Inflammatory macrophage treated with lipopolysaccharide for 4 hours (primary cell): Measurements from ENCODE around the gene EYA2.
"Not testable (repeated sequence)": the region's sequence is repeated elsewhere in the genome, so short reads cannot be mapped to it uniquely, and the experiment has no call there.

ENCODE experiments used
- DNase-seq: peaks from one replicate; pipeline ENCODE4 v3.0.0-alpha.2; 2020

EYA2 gene

DNA sequence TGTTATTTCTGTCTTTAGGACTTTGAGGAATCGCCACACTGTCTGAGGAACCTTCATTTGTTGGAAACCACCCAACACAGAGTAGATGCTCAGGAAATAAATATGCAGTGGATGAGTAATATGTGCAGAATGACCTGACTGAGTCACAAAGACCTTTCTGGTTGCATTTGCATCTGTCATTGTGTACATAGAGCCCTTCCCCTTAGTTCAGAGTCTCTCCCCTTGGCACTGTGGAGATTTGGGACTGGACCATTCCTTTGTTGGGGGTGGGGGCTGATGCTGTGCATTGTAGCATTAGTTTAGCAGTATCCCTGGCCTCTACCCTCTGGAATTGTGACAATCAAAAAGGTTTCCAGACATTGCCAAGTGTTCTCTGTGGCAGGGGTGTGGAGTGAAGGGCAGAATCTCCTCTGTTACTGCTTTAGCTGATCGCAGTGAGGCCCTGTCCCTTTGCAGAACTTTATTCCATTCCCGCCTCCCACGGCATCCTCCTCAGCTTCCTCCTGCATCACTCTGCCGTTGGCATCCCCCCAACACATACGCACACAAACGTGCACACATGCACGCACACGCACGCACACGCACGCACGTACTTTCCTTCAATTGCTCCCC, 64.5 kb downstream of the EYA2 start:
- no peak for DNase-seq

DNA sequence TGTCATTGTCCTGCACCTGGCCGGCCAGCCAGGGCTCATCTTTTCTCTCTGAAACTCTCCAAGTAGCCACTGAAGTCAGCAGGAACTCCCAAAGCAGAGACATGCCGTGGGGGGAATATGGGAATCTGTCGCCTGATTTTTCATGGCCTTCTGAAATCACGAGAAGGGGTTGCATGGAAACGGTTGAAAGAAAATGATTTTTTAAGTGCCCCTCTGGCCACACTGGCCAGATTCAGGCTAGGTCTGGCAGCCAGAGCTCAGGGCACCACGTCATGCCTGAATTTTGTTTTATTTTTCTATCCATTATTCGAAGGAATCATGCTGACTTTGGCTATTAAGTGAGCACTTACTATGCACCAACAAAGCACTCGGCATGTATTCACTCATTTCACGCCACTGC, 65.2 kb downstream of the EYA2 start:
- DNase-seq: no peak

DNA sequence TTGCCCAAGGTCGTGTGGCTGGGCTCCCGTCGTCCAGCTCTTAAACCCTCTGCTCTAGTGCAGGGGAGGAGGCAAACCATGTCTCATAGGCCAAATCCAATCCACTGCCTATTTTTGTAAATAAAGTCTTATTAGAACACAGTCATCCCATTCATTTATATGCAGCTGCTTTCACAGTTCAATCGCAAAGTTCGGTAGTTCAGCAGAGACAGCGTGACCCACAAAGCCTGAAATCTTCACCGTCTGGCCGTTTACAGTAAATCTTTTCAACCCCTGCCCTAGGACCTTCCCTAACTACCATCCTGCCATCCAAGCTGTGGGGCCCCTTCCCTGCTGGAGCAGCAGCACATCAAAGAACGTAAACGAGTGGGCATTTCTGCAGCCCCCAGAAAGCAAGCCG, 65.9 kb downstream of the EYA2 start:
- no peak for DNase-seq

DNA sequence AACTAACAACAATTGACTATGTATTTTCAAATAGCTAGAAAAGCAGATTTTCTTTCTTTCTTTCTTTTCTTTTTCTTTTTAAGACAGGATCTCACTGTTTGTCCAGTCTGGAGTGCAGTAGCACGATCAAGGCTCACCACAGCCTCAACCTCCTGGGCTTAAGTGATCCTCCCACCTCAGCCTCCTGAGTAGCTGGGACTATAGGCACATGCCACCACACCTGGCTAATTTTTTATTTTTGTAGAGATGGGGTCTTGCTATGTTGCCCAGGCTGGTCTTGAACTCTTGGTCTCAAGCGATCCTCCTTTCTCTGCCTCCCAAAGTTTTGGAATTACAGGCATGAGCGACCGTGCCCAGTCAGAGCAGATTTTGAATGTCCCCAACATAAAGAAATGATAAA, 67.3 kb downstream of the EYA2 start:
- DNase-seq: not testable (repeated sequence)

DNA sequence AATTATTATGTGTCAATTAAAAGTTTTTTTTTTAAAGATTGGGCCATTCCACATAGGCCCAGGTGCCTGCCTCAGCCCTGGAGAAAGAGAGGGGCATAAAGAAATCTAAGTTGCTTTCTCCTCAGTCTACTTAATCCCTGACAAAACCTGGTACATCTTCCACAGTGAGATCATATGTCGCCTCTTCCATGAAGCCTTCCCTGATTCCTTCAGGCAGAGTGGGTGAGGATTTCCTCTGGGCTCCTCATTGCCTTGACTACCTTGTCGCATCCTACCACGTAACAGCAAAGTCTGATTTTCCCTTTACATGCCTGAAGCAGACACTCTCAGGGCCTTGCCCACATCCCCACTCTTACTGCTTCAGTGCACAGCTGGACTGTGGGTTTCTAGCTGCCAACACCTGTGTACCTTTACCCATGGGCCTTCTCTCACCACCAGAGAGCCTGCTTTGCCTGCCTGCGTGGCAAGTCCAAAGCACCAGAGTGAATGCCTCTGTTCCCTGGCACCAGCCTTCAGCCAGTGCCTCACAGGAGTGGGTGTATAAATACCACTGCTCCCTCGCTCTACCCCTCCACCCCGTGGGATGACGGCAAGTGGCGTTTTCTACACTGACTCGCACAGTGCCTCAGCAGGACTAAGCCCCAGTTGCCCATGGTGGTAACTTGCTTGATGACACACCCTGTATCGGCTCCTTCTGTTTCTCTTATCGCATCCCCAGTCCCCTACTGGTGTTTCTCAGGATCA, 68.0 kb downstream of the EYA2 start:
- no peak for DNase-seq

DNA sequence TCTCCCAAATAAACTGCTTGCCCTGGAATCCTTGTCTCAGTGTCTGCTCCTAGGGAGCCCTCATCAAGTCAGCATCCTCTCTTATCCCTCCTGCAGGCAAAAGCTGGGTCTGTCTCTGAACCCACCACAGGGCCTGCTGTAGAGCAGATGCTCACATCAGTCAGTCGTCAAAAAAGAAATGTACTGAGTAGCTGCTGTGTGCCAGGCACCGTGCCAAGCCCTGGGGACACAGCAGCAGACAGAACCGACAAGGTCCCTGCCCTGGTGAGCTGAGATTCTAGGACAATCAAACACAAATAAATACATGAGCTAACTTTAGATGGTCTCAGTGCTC, 68.5 kb downstream of the EYA2 start:
- DNase-seq: no peak

DNA sequence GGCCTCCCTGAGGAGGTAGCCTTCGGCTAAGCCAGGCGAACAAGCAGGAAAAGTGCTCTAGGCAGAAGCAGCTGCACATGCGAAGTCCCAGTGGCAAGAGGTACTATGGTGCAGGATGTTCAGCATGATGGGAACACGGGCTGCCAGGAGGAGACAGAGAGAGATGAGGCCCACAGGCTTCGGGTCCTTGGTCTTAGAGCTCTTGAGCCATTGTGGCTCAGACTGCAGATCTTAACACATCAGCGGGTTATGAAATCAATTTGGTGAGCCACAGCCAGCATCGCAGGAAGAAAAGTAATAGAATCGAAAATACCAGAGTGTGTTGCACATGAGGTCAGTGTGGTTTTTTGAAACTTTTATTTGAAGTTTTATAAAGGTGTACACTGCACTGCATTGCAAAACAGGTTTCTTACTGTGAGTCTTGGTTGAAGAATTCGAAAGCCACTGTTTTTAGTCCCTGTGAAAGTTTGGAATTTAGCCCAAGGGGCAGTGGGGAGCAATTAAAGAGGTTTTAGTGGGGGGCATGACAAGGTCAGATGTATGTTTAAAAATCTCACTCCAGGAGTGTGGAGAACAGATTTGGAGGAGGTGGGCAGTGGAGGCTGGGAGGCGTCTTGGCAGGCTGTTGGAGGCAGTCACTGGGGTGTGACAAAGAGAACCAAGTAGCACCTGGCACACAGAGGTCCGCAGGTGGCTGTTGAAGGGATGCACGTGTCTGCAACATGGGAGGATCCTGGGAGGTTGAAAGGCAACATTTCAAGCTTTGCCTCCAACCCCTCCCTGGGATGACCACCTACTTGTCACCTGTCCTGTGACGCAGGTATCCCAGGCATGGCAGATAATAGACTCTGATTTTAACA, 69.3 kb downstream of the EYA2 start:
- no peak for DNase-seq

DNA sequence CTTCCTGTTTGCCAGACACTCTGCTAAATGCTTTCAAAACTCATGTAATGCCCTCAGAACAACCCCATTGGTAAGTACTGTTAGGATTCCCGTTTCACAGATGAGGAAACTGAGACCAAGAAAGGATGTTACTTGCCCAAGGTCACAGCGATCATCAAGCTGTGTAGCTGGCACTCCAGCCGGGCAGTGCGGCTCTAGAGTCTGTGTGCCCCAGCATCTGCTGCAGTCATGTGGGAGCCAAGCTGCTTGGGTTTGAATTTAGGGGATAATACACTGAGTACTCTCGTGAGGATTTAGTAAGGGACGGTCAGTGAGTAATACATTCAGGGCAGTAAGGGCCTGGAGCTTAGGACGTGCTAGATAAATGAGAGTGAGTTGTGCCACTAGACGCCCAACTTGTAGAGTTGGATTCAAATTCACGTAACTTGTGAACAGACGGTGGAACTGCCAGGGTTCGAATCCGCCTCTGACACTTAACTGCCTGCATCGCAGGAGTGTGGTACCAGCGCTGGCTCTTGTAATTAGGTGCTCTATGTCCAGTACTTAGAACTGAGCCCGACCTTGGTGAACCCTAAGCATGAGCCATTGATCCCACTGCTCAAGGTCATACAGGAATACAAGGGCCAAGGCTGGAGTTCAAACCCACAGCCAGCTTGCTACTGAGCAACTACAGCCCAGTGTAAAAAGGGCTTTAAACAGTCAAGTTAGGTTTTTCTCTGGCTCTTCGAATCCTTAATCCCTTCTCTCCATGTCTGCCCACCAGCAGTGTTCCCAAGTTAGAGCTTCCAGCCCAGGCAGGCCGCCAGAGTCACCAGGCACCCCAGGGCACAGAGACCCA, 70.2 kb downstream of the EYA2 start:
- DNase-seq: no peak

DNA sequence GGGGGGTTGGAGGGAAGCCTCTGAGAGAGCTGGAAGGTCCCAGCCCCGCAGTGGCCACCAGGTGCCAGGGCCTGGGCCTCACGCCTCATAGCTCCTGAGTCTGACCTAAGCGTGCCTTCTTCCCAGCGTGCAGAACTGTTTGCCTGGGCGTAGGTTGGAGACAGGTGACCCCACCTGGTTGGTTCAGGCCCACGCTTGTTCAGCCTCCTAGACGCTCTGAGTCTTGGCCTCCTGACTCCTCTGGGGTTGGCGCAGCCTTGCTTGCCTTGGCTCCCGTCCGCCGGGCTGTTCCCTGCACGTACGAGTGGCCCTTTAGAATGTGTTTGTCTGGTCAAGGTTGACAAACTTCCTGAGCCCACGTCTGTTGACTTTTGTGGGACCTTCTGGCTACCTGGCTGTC, 70.8 kb downstream of the EYA2 start:
- no peak for DNase-seq

DNA sequence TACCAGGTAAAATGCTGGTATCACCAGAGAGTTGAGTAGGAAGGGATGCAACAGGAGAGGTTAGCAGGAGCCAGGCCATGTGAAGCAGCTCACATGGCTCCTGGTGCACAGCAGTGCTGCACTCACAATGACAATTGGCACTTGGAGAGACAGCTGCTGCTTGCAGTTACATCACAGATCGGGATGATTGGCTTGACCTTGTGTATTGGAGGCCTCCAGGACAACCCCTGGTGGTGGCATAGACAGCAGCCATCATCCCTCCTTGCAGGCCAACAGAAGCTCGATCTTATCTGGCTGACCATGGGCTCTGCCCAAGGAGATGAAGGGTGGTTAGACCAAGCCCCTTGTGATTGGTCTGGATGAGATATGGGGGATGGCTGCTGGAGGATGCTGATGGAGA, 73.0 kb downstream of the EYA2 start:
- no peak for DNase-seq

DNA sequence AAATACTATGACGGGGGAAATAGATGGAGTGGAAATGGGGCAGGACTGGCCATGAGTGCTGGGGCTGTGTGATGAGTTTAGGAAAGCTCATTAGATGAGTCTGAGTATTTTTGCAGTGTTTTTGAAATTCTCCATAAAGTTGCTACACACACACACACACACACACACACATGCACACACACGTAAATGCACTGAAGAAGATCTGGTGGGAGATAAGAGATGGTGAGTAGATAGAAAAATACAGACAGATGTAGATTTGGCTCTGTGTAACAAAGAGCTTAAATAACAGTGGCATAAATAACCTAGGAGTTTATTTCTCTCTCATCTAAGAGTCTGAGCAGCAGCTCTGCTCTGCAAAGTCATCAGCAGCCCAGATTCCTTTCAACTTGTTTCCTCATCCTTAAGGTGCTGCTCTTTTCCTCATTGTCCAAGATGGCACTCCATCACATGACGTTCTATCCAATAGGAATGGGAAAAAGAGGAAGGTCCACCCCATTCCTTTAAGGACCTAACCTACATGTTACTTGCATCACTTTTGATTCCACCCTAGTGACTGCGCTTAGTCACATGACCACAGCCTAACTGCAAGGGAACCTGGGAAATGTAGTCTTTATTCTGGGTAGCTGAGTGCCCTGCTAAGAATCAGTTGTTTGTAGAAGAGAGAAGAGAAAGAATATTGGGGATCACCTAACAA, 76.4 kb downstream of the EYA2 start:
- peak; percentile 26 for DNase-seq

DNA sequence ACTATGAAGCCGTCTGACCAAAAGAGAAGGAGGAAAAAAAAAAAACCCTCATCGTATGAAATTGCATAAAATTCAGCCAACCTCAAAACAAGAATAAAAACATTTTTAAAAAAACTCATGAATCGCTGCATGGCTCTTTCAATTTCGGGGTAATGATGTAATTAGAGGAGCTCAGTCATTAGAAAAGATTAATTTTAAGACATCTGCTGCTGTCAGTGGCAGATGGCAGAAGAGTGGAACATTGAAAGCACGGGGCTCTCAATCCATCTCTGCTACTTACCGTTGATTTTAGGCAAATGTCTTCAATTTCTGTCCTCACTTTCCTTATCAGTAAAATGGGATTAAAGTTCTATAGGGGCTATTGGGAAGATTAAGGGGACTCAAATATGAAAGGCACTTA, 79.1 kb downstream of the EYA2 start:
- DNase-seq: no peak

DNA sequence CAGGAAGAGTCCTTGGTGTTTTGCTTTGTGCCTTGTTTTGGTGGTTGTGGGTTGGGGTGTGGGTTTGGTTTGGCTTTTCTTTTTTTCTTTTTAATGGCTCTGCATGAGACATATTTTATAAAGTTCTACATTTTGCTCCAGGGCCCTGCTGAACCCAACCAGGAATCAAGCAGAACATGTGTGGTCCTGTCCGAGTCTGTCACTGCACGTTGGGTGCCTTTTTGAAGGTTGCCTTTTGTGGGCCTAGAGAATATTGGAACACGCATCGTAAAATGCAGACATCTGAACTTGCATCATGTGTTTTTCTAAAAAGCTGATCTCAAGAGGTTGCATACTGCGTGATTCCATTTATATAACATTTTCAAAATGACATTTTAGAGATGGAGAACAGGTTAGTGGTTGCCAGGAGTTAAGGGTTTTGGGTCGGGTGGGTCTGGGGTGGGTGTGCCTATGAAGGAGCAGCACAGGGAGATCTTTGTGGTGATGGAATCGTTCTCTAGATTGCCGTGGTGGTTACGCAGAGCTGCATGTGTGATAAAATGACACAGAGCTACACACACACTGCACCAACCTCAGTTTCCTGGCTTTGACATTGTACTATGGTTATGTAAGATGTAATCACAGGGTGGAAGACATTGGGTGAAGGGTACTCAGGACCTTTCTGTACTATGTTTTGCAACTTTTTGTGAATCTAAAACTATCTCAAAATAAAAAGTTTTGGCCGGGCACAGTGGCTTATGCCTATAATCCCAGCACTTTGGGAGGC, 80.2 kb downstream of the EYA2 start:
- DNase-seq: no peak

DNA sequence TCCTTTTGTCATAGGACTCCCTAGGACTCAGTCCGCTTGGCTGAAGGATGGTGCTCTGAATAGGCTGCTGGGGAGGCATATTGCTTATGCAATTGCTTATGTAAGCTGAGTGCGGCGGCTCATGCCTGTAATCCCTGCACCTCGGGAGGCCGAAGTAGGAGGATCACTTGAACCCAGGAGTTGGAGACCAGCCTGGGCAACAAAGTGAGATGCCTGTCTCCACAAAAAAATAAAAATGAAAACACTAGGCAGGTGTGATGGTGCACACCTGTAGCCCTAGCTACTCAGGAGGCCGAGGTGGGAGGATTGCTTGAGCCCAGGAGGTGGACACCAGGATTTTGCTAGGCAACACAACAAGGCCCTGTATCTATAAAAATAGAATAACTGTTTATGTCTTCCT, 81.3 kb downstream of the EYA2 start:
- no peak for DNase-seq

DNA sequence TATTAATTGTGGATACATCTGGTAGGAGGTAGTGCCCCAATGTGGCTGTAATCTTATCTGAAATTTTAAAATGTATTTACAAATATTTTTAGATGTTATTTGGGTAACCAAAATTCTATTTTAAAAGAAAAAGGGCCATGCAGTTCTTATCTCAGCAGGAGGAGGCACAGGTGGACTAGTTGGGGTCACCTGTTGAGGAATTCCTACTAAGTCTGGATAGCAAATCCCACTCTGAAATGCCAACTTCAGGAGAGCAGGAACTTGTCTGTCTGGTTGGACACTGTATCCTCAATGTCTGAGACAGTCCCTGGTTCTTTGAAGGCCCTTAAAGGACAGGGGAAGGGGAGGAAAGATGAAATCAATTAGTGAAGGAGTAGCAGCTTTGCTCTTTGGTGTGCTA, 82.6 kb downstream of the EYA2 start:
- DNase-seq: no peak

DNA sequence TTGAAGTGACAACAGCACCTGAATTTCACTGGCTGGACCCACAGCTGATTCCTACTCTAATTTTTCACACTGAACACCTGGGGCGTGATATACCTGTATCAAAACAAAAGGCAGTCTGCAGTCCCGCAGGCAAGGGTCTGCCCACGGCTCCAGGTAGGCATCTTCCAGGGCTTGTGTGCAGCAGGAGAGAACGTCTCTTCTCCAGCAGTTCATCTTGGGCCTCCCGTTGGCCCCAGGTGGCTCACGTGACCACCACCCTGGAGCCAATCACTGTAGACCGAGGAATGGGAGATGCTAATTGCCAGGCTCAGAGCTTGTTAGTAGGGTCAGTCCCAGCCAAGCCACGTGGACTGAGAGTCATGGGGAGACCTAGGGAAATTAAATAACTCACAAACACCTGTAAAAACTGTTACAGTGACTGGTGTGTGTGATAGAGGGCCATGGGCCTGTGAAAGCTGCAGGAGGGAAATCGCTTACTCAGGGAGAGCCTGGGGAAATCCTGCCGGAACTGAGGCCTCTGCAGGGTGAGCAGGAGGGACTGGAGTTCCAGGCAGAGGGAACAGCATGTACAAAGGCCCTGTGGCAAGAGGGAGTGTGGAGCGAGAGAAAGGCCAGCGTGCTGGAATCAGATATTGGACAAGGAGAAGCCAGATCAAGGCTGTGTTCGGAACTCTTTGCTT, 83.4 kb downstream of the EYA2 start:
- no peak for DNase-seq

DNA sequence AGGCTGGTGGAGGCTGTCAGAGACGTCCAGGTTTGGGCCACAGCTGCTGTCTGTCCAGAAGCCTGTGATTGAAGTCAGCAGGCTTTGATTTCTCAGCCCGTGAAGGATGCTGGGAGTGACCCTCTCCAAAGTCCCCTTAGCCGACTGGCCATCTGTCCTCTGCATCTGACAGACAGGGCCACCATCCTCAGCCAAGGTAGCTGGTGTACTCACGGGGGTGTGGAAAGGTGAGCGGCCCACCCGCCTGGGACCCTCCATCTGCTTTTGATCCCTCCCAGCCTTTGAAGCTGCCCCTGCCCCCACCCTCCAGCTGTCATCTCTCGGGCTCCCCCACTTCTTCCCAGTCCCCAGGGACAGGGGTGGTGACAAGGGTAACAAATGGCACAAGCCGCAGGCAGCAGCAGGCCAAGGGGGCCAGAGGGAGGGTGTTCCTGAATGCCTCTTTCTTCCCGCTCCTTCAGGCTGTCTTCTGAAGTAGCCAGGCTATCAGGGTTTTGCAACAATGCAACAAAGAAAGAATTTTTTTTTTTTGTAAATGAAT, 84.4 kb downstream of the EYA2 start:
- no peak for DNase-seq

DNA sequence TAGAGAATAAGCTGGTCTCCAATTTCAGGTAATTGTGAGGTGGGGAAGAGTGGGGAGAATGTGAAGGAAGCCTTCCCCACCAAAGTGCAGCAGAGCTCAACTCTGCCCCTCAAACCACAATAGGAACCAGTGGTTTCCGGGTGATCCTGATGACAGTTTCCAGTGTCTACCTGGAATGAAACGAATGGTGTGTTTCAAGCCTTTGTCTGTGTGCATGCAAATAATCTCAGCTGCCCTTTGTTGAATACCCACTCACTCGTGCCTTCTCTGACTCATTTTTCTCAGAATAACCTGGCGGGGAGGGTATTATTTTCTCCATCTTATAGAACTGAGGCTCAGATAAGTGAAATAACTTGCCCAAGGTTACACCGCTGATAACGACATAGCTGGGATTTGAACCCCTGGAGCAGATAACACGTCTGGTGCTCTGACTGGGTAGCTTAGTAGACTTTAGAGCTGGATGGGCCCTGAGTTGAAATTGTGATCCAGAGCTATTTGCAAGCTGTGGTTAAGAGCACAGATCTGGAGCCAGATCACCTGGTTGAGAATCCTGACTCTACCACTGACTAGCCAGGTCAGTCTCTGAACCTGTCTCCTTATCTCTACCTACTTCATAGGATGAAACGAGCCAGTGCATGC, 85.1 kb downstream of the EYA2 start:
- DNase-seq: no peak

DNA sequence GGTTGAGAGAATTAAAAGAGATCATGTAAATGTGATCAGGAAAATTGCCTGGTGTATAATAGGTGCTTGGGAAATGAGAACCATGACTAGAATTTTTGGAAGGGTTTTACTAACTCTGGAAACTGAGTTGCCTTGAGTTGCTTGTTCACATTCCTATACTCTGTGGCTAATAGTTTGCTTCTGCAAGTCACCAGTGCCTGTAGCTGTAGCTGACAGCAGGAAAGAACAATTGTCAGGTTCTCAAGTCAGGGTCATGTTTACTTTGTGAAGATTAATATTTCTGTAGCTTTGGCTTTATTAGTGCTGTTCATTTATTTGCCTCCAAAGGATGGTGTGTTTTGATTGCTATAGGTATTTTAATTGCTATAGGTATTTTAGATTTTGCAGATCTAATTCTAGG, 86.5 kb downstream of the EYA2 start:
- DNase-seq: no peak

DNA sequence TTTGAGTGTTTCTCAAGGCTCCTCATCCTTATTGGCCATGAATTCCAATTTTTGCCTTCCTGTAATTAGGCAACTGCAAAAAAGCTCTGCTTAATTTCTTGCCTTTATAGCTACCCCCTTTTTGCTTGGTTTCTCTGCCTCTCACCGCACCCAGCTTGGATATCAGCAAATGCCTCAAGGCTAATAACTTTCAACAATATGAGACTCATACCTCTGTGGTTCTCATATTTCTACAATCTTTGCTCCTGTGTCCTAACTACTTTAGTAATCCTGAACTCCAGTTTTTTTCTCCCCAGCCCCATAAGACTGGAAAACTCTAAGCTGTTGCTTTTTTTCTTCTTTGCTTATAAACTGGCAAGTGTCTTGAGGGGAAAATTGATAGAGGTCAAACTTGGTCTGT, 88.8 kb downstream of the EYA2 start:
- DNase-seq: no peak
